GM11168 (cell line): ENCODE data around the gene OSCP1.

Experiments
- in situ Hi-C: fragments of 300-500 bp; cut with MboI; formaldehyde crosslinking; loops from one replicate; pipeline ENCODE4 v1.12.0; 2022; ENCODE audit warnings: low sequenced_read_pairs; ENCODE audit not compliant: unreplicated experiment

The OSCP1 gene

DNA sequence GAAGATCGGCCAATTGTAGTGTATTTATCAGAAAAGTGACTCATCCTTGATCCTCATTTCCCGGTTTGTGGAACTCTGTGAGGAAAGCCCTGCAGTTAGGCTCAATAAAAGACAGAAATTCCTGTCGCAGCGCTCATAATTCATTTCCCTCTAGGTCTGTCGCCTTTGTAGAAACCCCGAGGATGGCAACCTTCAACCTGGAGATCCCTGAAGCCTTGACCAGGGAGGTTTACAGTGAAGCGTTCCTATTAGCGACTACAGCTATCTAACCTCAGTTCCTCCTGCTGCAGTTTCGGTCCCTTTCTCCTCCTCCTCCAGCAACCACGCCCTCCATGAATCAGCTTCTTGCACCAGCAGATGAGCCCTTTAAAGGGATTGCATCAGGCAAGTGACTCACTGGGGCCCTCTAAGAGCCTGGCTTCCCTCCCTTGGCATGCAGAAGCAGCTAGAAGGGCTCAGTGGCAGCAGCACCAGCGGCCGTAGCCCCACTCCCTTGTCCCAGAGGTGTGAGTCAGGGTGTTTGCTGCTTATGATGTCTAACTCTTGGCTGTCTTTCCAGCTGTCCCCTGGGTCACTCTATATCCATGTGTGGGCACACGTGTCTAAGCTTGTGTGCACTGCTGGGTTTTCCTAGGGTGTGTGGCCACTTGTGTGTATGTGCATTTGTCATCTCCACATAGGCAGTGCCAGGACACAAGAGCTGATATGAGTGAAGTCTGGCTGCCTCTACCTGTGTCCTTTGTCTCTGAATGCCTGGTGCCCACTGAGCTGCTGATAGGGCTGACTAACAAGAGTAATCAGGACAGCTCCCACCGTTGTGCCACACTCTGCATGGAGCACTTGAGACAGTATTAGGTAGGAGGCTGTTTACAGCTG lies 63.7 kb downstream of the OSCP1 start:
- in situ Hi-C loops = no loop called here

DNA sequence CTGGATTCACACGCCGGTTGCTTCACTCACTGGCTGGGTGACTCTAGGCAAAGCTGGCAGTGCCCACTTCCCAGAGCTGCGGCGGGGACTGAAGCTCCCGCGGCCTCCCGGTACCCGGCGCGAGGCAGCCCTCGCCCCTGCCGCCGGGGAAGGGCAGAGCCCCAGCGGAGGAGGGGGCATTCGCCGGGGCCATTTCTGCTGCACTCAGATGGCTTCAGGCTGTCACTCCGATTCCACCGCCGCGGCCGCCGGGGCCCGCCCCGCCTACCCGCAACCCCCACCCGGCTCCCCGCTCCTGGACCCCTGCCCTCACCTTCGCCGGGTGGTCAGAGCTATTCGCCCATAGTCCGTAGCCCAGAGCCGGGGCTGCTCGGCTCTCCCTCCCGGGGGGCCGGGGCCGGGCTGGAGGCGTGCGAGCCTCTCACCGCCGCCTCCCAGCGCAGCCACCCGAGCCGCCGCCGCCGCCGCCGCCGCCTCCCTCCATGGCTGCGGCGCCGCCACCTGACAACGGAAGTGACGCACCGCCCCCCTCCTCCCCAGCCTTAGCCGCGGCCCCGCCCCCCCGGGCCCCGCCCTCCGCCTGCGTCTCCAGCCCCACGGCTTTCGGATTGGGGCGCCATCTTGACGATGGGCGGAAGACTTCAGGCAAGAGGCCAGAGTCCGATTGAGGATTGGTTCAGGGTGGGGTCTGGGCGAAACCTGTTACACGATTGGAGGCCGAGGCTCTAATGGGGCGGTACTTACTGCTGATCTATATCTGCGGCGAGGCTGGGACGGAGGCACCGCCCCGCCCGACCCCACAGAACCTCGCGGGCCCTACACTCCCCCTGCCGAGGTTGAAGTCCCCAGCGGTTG lies 64.6 kb downstream of the OSCP1 start, which contains the start of gene STK40:
TSS of gene STK40 (minus strand) at position 515 of the 855 bp plus-strand sequence. CDS start 24,592 bp downstream, outside the sequence.
- in situ Hi-C loops = no loop called here

DNA sequence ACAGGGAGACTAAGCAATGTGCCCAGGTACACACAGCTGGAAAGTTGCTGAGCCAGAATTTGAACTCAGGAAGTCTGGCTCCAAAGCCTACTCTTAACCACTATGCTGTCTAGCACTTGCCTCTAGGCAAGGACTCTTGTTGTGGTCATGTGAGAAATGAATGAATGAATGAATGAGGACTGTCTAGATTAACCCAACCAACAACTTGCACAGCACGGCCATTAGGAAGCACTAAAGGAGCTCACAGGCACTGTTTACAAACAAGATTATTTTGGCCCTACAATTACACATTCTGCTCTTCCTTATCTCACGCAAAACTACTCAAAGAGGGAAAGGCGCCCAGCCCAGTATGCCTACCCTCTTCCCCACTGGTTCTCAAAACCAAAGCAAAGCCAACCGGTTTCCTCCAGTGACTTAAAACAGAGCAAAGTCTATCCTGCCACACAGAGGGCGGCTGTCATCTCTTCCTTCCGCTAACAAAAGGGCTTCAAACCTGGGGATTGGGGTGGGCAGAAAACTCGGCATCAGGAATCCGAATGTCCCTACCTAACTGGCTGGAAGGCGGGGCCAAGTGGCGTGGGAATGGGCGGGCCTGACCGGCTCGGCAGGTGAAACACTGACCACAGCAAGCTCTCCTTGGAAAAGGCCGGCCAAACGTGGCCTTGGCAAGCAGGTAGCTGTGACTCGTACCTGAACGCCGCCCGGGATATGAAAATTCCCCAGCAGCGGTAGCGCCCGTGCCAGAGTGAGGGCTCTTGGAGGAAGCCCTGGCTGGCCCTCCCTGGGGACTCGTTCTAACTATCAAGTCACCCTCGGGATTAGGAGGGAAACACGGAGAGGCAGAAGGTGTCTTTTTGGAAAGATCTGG lies 65.5 kb downstream of the OSCP1 start:
- in situ Hi-C loops = no loop called here

DNA sequence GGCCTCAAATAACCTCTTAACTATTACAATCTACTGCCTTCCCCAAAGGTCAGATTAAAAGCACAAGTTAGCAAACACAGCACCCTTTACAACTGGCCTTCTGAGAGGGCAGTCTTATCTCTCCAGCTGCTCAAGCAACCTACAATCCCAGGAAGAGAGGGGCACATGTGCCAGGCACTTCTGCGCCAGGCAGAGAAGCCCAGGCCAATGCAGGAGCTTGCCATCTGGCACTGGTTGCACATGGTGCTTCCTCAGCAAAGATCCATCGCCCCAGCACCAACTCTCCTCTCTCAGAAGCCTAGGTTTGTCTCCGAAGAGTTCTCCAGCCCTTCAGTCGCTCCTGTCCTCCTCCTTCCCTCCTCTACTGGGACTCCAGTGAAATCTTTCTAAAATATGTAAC lies 67.0 kb downstream of the OSCP1 start:
- in situ Hi-C loops = no loop called here

DNA sequence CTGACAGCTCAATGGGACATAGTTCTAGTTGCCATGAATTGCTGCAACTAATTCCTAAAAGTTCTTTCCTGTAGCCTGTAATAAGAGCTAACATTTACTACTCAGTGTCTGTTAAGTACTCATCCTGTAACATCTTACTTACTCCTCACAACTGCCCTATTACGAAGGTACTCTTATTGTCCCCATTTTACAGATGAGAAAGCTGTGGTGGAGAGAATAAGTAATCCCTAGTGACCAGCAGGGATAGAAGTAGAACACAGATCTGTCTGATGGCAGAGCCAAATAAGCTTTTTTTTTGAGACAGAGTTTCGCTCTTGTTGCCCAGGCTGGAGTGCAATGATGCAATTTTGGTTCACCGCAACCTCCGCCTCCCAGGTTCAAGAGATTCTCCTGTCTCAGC lies 67.6 kb downstream of the OSCP1 start:
- in situ Hi-C loops = no loop called here

GRCh38 chr1:36382231-36382630 lies 68.0 kb downstream of the OSCP1 start:
- in situ Hi-C loops = no loop called here

GRCh38 chr1:36381405-36381804 lies 68.8 kb downstream of the OSCP1 start:
- in situ Hi-C loops = no loop called here

GRCh38 chr1:36380782-36381181 lies 69.5 kb downstream of the OSCP1 start:
- in situ Hi-C loops = no loop called here

DNA sequence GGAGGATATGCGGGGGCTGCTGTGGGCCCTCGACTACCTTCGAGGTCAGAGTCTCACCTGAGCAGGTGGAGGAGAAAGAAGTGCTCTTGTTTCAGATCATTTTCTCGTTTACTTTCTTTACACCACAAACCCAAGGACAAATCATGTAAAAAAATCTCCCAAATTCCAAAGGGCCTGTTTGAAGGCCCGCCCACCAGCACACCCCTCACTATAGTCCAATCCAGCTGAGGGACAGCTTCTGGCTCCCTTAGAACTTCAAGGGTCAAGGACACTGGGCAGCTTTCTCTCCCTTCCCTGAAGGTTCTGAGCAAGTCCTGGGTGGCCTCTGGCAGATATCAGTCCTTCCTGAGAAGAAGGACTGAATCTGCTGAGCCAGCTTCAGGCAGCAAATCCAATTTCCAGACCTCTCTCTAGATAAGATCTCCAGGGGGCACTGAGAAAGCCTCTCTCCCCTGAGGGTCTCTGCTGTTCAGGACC lies 70.1 kb downstream of the OSCP1 start:
- in situ Hi-C loops = no loop called here

DNA sequence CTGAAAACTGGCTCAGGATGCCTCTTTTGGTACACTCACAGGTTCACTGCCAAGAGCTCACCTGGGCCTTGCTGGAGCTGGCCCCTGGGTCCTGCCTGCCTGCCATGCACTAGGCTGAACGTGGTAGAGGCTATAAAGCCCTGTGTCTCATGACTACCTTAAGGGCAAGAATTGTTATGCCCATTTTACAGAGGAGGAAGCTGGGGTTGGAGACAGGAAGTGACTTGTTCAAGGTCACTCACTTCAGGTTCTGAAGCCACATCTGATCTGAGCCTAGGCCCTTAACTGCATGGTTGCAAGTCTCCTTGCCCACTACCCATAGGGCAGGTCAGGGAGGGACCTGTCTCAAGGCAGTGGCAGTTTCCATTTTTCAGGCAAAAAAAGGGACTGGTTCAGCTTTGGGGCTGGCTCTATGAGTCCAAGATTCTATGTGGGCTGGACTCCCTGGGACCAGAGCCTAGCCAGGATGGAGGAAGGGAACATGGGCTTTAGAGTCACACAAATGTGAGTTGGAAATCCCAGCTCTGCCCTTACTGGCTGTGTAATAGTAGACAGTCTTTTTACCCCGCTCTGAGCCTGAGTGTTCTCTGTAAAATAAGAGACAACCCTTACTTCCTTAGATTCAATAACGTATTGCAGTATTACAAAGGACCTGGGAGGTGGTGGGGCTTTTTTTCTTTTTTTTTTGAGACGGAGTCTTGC lies 72.3 kb downstream of the OSCP1 start:
- in situ Hi-C loops = no loop called here

- in situ Hi-C loops = no loop called here
These were observed 77.6 kb downstream of the OSCP1 start for GRCh38 chr1:36372617-36373016.

- in situ Hi-C loops = no loop called here
These were observed 81.0 kb downstream of the OSCP1 start for GRCh38 chr1:36369061-36369861.
